K562 (cell line): Measurements from ENCODE around the gene SBNO1. TPM values are rescaled to one million over a fixed set of nuclear protein-coding genes. Genes with fewer than 3 reads are reported as not detected.

Experiments used
- ATAC-seq: fragments of 200-7000 bp; cut with Tn5 transposase; 3 replicates; pipeline ENCODE4 v1.9.1; 2020; ENCODE audit warnings: moderate library complexity
- BruUV-seq: library from RNA; stranded (reverse); fragments of 400-500 nt; replicated peaks from 2 replicates; lab custom pipeline; 2021; lab: Mats Ljungman, UMichigan
- CTCF ChIA-PET: fragments of 300-600 bp; formaldehyde crosslinking; extraction: SDS; loops from one replicate; lab custom pipeline; 2021; ENCODE audit warnings: low intra/inter-chr PET ratio; lab: Yijun Ruan, JAX
- POLR2A ChIA-PET: fragments of 300-600, 350-650 bp; sonication (Branson Sonifier 250); formaldehyde crosslinking; extraction: SDS; loops from one replicate; lab custom pipeline; 2021; ENCODE audit warnings: antibody characterized with exemption, inconsistent platforms; lab: Yijun Ruan, JAX
- DNase-seq, 4 experiments: peaks; one replicate each; pipeline versions ENCODE4 v3.0.0 to v3.0.0-alpha.2; 2011 to 2018; ENCODE audit warnings: low spot score in 3 of 4, mixed read lengths in 3 of 4; ENCODE audit errors: extremely low read depth in 1 of 4
- FAIRE-seq: peaks from 2 replicates; lab custom pipeline; 2011; peaks lifted over from hg19 to GRCh38; lab: Jason Lieb, UNC
- H2AFZ ChIP-seq: 2 replicates; pipeline ENCODE4 v1.6.0; 2011; ENCODE audit warnings: low read depth, low read length, control low read depth, inconsistent platforms
- H3K27ac ChIP-seq: fragments of 200-600 bp; 3 replicates; pipeline ENCODE4 v1.8.0; 2011; ENCODE audit warnings: low read depth, mild to moderate bottlenecking, control low read depth, inconsistent platforms, low read length, moderate library complexity, mixed read lengths; ENCODE audit errors: extremely low read depth
- H3K27me3 ChIP-seq, 2 experiments: fragments of 300-600 bp in 1 of 2; 2 replicates in 1 of 2; 3 replicates in 1 of 2; pipeline versions ENCODE4 v1.6.0 to v1.8.0; 2011; ENCODE audit warnings: inconsistent platforms in 2 of 2, low read length in 2 of 2, mild to moderate bottlenecking in 1 of 2, mixed read lengths in 1 of 2, moderate library complexity in 1 of 2; ENCODE audit not compliant: control insufficient read depth in 2 of 2, insufficient read depth in 2 of 2
- H3K36me3 ChIP-seq: fragments of 300-600 bp; 3 replicates; pipeline ENCODE4 v1.8.0; 2011; ENCODE audit warnings: mild to moderate bottlenecking, low read length, inconsistent platforms; ENCODE audit not compliant: control insufficient read depth, insufficient read depth
- H3K4me1 ChIP-seq, 2 experiments: fragments of 200-600 bp in 1 of 2; replicated peaks in 1 of 2; 2 replicates in 1 of 2; 3 replicates in 1 of 2; pipeline versions ENCODE4 v1.5.1 to v1.8.0; 2011; ENCODE audit warnings: inconsistent platforms in 2 of 2, low read length in 2 of 2, mild to moderate bottlenecking in 1 of 2, mixed read lengths in 1 of 2, moderate library complexity in 1 of 2; ENCODE audit not compliant: control insufficient read depth in 2 of 2, insufficient read depth in 2 of 2
- H3K4me2 ChIP-seq: 2 replicates; pipeline ENCODE4 v1.6.1; 2011; ENCODE audit warnings: low read length, control low read depth, inconsistent platforms, mixed read lengths; ENCODE audit not compliant: insufficient read depth
- H3K4me3 ChIP-seq: fragments of 200-600 bp; sonication (generic), shearing (Covaris generic); 2 replicates; pipeline ENCODE4 v1.5.1; 2016; ENCODE audit warnings: control low read depth, inconsistent platforms
- H3K79me2 ChIP-seq: fragments of 200-600 bp; 3 replicates; pipeline ENCODE4 v1.8.0; 2011; ENCODE audit warnings: low read length, inconsistent platforms; ENCODE audit not compliant: control insufficient read depth, insufficient read depth
- H3K9ac ChIP-seq, 2 experiments: 2 replicates each; pipeline versions ENCODE4 v1.6.0 to v1.6.1; 2011; ENCODE audit warnings: low read depth in 2 of 2, low read length in 2 of 2, control low read depth in 1 of 2, inconsistent platforms in 1 of 2, mild to moderate bottlenecking in 1 of 2, mixed read lengths in 1 of 2; ENCODE audit not compliant: insufficient read depth in 1 of 2
- H3K9me1 ChIP-seq: one replicate; pipeline ENCODE4 v1.6.0; 2011; ENCODE audit warnings: inconsistent platforms, mild to moderate bottlenecking, low read length, moderate library complexity; ENCODE audit not compliant: control insufficient read depth, insufficient read depth
- H3K9me3 ChIP-seq: replicated peaks from 2 replicates; pipeline ENCODE4 v1.5.1; 2011; ENCODE audit warnings: low read depth, low read length, inconsistent platforms; ENCODE audit not compliant: control insufficient read depth, insufficient read depth
- H4K20me1 ChIP-seq: replicated peaks from 2 replicates; pipeline ENCODE4 v1.6.1; 2011; ENCODE audit warnings: low read length, inconsistent platforms, mixed read lengths; ENCODE audit not compliant: control insufficient read depth, insufficient read depth
- BCL6 ChIP-seq: fragments of 250-450 bp; sonication (Bioruptor Pico); IDR thresholded peaks from 2 replicates; pipeline ENCODE4 v1.4.0; 2020
- FOXJ3 ChIP-seq: sonication (generic); formaldehyde crosslinking; IDR thresholded peaks from 2 replicates; pipeline ENCODE4 v1.4.0; 2020; ENCODE audit warnings: mild to moderate bottlenecking, missing genetic modification reagents
- POLR3A ChIP-seq: IDR thresholded peaks from 2 replicates; pipeline ENCODE4 v1.6.1; 2011; ENCODE audit warnings: borderline replicate concordance, mild to moderate bottlenecking, moderate library complexity; ENCODE audit not compliant: insufficient read length, insufficient read depth; ENCODE audit errors: extremely low read depth
- SMARCA5 ChIP-seq: fragments of 450-650 bp; IDR thresholded peaks from 2 replicates; pipeline ENCODE4 v1.6.1; 2016
- SREBF2 ChIP-seq: sonication (generic); formaldehyde crosslinking; IDR thresholded peaks from 2 replicates; pipeline ENCODE4 v1.4.0; 2020; ENCODE audit warnings: mild to moderate bottlenecking, missing genetic modification reagents
- U2AF1 ChIP-seq: fragments of 200-400 bp; formaldehyde crosslinking; optimal IDR thresholded peaks from 2 replicates; pipeline ENCODE3; 2017; ENCODE audit warnings: mild to moderate bottlenecking, low read depth, low read length, moderate library complexity
- WGBS: fragments of 100-300 bp; shearing (Covaris generic); methylation state at CpG from one replicate; pipeline ENCODE4 v1.1.6; 2016; ENCODE audit warnings: low coverage, mixed read lengths; ENCODE audit not compliant: insufficient coverage; ENCODE audit errors: missing lambda C conversion rate; 5-methylcytosine and 5-hydroxymethylcytosine counted together
- in situ Hi-C: fragments of 300-500 bp; cut with MboI; formaldehyde crosslinking; loops from 4 replicates; pipeline ENCODE4 v1.15.0; 2018; ENCODE audit warnings: inconsistent platforms, mixed read lengths
- intact Hi-C: fragments of 100-400 bp; cut with micrococcal nuclease; formaldehyde crosslinking; loops from 2 replicates; pipeline ENCODE4 v1.14.2; 2022
- polyA plus RNA-seq, 8 experiments: library from polyadenylated mRNA; depleted of rRNA in 4 of 8; stranded (reverse) in 5 of 8; unstranded in 3 of 8; fragments of >200 nt; fragmentation: Nextera tagmentation in 2 of 8; fragmentation: Illumina TruSeq in 1 of 8; extraction: Ambion mirVana in 2 of 8; extraction: Trizol in 1 of 8; gene quantifications; 2 replicates each; pipeline versions ENCODE4 v1.2.1 to v1.2.3, GENCODE V29; 2011 to 2014; ENCODE audit warnings: inconsistent platforms in 1 of 8, missing spikeins in 1 of 8
- total RNA-seq, 7 experiments: library from RNA; depleted of rRNA in 6 of 7; stranded (reverse); fragments of >200 nt in 6 of 7; fragmentation: Illumina TruSeq in 2 of 7; extraction: Trizol in 2 of 7; gene quantifications; 2 replicates each; pipeline versions ENCODE4 v1.2.1 to v1.2.3, GENCODE V29; 2011 to 2021; ENCODE audit warnings: low replicate concordance in 1 of 7
- TF ChIP-seq, protein P1 (sequence below), 3 experiments: IDR thresholded peaks in 2 of 3; conservative IDR thresholded peaks in 1 of 3; 2 replicates each; pipeline ENCODE4 v1.5.1; 2011 to 2012; ENCODE audit warnings: low read length in 3 of 3, mild to moderate bottlenecking in 3 of 3, control low read depth in 2 of 3, improper control_type of control experiment in 1 of 3, inconsistent platforms in 1 of 3, low read depth in 1 of 3, mixed read lengths in 1 of 3, moderate library complexity in 1 of 3; ENCODE audit not compliant: insufficient read depth in 2 of 3
- TF ChIP-seq, protein P2 (sequence below): sonication (generic); formaldehyde crosslinking; IDR thresholded peaks from 2 replicates; pipeline ENCODE4 v1.8.1; 2022; ENCODE audit warnings: missing genetic modification reagents
- TF ChIP-seq, protein P3 (sequence below): fragments of 200-800 bp; sonication (Bioruptor generic); IDR thresholded peaks from 2 replicates; pipeline ENCODE4 v1.6.1; 2017; ENCODE audit warnings: missing genetic modification characterization, missing compliant biosample characterization

The SBNO1 gene
- total and polyA plus RNA-seq, 9 of the 15 experiments (the other 6 are each of a cell fraction or from before 2014, with no cell fraction given), result 14.9 to 77.1 (median 35.9) TPM

DNA sequence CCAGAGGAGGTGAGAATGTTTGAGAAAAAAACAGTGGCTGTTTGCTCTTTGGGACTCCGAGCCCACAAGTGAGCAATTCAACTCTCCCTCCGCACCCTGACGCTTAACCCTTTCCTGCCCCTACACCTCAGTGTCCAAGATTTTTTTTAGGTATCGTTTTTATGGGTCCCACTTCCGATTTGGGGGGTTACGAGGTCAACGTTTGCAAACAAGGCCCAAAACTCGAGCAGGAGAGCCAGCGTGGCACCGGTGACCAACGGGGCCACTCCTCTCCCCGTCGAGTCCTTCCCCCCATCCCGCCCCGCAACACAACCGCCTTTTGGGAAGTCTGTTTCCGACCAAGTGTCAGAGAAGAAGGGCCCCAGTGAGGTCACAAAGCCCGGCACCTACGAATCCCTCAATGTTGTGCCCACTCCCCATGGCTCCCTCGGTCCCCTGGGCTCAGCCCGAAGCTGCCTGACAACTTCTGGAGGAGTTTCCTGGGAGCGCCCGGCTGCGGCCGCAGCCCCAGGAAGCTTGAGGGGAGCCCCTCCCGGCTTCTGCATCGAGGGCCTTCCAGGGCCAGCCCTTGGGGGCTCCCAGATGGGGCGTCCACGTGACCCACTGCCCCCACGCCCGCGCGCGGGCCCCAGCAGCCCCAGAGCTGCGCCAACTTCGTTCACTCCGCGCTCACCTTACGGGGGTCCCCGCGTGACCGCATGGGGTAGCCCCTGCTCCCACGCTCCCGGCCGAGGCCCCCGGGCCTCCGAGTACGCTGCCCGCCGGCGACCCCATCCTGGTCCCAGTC is 94.2 kb downstream of the SBNO1 start (continued):
- TF ChIP-seq, protein P1, sequence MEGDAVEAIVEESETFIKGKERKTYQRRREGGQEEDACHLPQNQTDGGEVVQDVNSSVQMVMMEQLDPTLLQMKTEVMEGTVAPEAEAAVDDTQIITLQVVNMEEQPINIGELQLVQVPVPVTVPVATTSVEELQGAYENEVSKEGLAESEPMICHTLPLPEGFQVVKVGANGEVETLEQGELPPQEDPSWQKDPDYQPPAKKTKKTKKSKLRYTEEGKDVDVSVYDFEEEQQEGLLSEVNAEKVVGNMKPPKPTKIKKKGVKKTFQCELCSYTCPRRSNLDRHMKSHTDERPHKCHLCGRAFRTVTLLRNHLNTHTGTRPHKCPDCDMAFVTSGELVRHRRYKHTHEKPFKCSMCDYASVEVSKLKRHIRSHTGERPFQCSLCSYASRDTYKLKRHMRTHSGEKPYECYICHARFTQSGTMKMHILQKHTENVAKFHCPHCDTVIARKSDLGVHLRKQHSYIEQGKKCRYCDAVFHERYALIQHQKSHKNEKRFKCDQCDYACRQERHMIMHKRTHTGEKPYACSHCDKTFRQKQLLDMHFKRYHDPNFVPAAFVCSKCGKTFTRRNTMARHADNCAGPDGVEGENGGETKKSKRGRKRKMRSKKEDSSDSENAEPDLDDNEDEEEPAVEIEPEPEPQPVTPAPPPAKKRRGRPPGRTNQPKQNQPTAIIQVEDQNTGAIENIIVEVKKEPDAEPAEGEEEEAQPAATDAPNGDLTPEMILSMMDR (IDR thresholded peaks at IDR 0.05 in 2 of 3, conservative IDR thresholded peaks at IDR 0.05 in 1 of 3; ENCODE audit: insufficient read depth in 2 of 3, low read depth in 1 of 3, low read length in 3 of 3), result 0 out of 6 replicates have a peak, but pooled peaks of 2 of the 3 experiments have one; percentile 1 to 5

GRCh38 chr12:123269896-123270213 is 94.8 kb downstream of the SBNO1 start:
- H3K4me3 ChIP-seq, result peak overlapping the region; percentile 63; the same call in 1 of the 2 replicates
- no peaks in the 10 kb centered on the region for H3K9me3 ChIP-seq
- ATAC-seq (no peak), DNase-seq (no peak), FAIRE-seq (no peak)
- no peak for TF ChIP-seq U2AF1
- no peak for TF ChIP-seq FOXJ3 (CRISPR knock-in tag)
- TF ChIP-seq SREBF2 (CRISPR knock-in tag), result no peak
- TF ChIP-seq, protein P2, sequence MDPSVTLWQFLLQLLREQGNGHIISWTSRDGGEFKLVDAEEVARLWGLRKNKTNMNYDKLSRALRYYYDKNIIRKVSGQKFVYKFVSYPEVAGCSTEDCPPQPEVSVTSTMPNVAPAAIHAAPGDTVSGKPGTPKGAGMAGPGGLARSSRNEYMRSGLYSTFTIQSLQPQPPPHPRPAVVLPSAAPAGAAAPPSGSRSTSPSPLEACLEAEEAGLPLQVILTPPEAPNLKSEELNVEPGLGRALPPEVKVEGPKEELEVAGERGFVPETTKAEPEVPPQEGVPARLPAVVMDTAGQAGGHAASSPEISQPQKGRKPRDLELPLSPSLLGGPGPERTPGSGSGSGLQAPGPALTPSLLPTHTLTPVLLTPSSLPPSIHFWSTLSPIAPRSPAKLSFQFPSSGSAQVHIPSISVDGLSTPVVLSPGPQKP (CRISPR knock-in tag), result no peak
- TF ChIP-seq, protein P3, sequence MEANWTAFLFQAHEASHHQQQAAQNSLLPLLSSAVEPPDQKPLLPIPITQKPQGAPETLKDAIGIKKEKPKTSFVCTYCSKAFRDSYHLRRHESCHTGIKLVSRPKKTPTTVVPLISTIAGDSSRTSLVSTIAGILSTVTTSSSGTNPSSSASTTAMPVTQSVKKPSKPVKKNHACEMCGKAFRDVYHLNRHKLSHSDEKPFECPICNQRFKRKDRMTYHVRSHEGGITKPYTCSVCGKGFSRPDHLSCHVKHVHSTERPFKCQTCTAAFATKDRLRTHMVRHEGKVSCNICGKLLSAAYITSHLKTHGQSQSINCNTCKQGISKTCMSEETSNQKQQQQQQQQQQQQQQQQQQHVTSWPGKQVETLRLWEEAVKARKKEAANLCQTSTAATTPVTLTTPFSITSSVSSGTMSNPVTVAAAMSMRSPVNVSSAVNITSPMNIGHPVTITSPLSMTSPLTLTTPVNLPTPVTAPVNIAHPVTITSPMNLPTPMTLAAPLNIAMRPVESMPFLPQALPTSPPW (CRISPR knock-in tag), result no peak
- no peak for TF ChIP-seq POLR3A
- TF ChIP-seq SMARCA5, result no peak
- TF ChIP-seq BCL6 (CRISPR knock-in tag), result no peak
- in situ Hi-C loops (no loop called here), intact Hi-C loops (loop anchor here (2.0 kb wide), 1 partner anchor 333 kb away; the partner anchor contains the start of gene DDX55)
- H3K27ac ChIP-seq, result no peak overlapping the region
- peaks cover 20% of the 10 kb centered on the region; the same call in 1 of the 3 replicates for H3K36me3 ChIP-seq
- ChIA-PET POLR2A (interaction anchor here (0.5 to 1.2 kb wide), 4 partner anchors 24 to 427 kb away, joined by 3 to 9 read pairs (median 4); partner anchors contain the start of genes MPHOSPH9 and MTRFR), CTCF (interaction anchor here (1.3 kb wide), 1 partner anchor 115 kb away, joined by 5 read pairs; the partner anchor contains the start of gene KMT5A)
- no peaks in the 10 kb centered on the region for H3K9me1 ChIP-seq
- H3K4me1 ChIP-seq, result peaks cover 6 to 44% of the 10 kb centered on the region in 2 experiments; a peak in 2 of 5 replicates
- H3K79me2 ChIP-seq, result peaks cover 27% of the 10 kb centered on the region
- H3K27me3 ChIP-seq, result no peaks in the 10 kb centered on the region
- peak overlapping the region; percentile 82; the same call in 1 of the 2 replicates for H2AFZ ChIP-seq
- whole genome bisulfite sequencing, result 39% methylated on average over 3 of the region's 7 CpGs
- H3K9ac ChIP-seq, result peak overlapping the region; percentile 59 to 97; a peak in 3 of 4 replicates
- no peaks in the 10 kb centered on the region for H4K20me1 ChIP-seq
- H3K4me2 ChIP-seq, result peak overlapping the region; percentile 55; the same call in 1 of the 2 replicates
- BruUV-seq, result no TSS peak
